GM12873 (cell line): Measurements from ENCODE around the gene PDLIM7.
A peak's percentile ranks its signal among the peaks of the same experiment; 100 is the strongest.

Experiments
- CTCF ChIP-seq: IDR thresholded peaks from 2 replicates; pipeline ENCODE4 v1.5.1; 2012; ENCODE audit warnings: low read depth, mild to moderate bottlenecking, moderate library complexity, low read length, control low read depth; ENCODE audit not compliant: insufficient read depth; ENCODE audit errors: missing control alignments

The PDLIM7 gene

DNA sequence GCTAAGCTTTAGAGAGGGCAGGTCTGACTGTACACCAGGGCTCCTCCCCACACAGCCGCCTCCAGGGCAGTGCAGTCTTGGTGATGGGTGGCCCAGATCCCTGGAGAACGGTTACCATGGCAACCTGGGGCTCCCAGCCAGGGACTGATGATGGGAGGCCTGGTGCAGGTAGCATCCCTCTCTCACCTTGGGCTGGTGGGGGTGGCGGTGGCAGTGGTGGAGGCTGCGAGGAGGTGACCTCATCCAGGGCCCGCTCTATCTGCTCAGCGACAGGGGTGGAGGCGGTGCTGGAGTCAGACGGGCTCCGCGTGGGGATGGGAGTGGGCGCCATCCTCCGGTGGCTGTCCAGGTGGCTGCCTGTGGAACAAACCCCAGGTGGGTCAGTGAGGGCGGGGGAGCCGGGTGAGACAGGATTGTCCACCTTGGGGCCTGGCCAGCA is 38.5 kb downstream of the PDLIM7 start:
- no peak for TF ChIP-seq CTCF

DNA sequence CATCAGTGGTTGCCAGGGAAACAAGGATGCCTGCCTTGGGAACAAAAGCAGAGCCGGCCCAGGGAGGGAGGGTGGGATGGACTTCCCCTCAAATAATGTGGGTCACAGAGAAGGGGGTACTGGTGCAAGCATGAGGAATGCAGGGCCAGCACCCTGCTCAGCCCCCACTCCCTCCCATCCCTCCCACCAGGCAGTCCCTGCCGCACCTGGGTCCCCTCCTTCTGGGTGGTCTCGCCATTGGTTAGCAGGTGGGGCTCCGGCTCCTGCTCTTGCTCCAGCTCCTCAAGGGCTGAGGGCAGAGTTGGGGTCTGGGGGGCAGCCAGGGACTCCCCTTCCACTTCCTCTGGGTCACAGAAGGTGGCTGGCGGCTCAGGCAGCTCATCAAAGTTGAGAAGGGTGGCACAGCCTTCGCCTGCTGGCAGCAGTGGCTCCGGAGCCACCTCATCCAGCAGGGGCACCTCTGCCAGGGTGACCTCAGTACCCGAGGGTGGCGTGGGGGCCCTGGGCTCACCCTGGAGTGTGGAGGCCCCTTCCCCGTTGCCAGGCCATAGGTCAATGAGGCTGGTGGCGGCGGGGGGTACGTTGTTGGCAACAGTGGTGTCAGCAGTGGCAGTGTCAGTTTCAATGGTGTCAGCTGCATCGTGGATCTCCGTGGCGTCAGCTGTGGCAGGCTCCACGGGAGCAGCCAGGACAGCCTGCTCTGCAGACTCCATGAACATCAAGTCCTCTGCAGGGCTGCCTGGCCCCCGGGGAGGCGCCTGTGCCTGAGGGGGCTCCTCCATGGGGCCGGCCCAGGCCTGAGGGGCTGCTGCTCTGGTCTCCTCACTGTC is 39.3 kb downstream of the PDLIM7 start:
- TF ChIP-seq CTCF = no peak

GRCh38 chr5:177456976-177457851 is 40.2 kb downstream of the PDLIM7 start:
- TF ChIP-seq CTCF = peak; percentile 71

- no peak for TF ChIP-seq CTCF
Observed at GRCh38 chr5:177456591-177456964, 40.8 kb downstream of the PDLIM7 start.

GRCh38 chr5:177455661-177456590 is 41.5 kb downstream of the PDLIM7 start:
- TF ChIP-seq CTCF = peak; percentile 90

GRCh38 chr5:177455036-177455660 is 42.3 kb downstream of the PDLIM7 start:
- TF ChIP-seq CTCF = peak; percentile 72
